Natural killer cell (primary cell): Measurements from ENCODE around the gene ASTN2. TPM values are rescaled to one million over a fixed set of nuclear protein-coding genes. Genes with fewer than 3 reads are reported as not detected.

Source experiments
- ATAC-seq, 3 donors: fragments of 150-1000 bp in 2 of 3; fragments of 200-7000 bp in 1 of 3; cut with Tn5 transposase; 1 replicate in 1 of 3; 2 replicates in 2 of 3; pipeline ENCODE4 v1.10.0; 2021; ENCODE audit warnings: mild to moderate bottlenecking in 2 of 3, moderate library complexity in 2 of 3
- DNase-seq, 2 donors: peaks; one replicate each; pipeline versions ENCODE4 v3.0.0 to v3.0.0-alpha.2; 2013 to 2021; ENCODE audit warnings: mixed read lengths in 1 of 2
- H3K27ac ChIP-seq: one replicate; pipeline ENCODE4 v1.5.1; 2013; ENCODE audit warnings: mild to moderate bottlenecking, low read length
- H3K27me3 ChIP-seq: one replicate; pipeline ENCODE4 v1.6.1; 2013; ENCODE audit warnings: low read length; ENCODE audit not compliant: control insufficient read depth, insufficient read depth
- H3K36me3 ChIP-seq: one replicate; pipeline ENCODE4 v1.6.1; 2013; ENCODE audit warnings: low read length; ENCODE audit not compliant: control insufficient read depth, insufficient read depth
- H3K4me1 ChIP-seq: one replicate; pipeline ENCODE4 v1.6.1; 2013; ENCODE audit warnings: low read length; ENCODE audit not compliant: control insufficient read depth, insufficient read depth
- H3K4me3 ChIP-seq: one replicate; pipeline ENCODE4 v1.5.1; 2013; ENCODE audit warnings: low read length
- H3K9me3 ChIP-seq: one replicate; pipeline ENCODE4 v1.6.1; 2013; ENCODE audit warnings: low read length; ENCODE audit not compliant: control insufficient read depth, insufficient read depth
- H3K27ac Mint-ChIP-seq, 2 donors: one replicate each; pipeline ENCODE4 v1.8.0; 2022; ENCODE audit warnings: mild to moderate bottlenecking in 2 of 2, mixed read lengths in 2 of 2, moderate library complexity in 1 of 2
- H3K27me3 Mint-ChIP-seq, 2 donors: one replicate each; pipeline ENCODE4 v1.8.0; 2022; ENCODE audit warnings: low read depth in 2 of 2, mixed read lengths in 2 of 2
- H3K36me3 Mint-ChIP-seq: one replicate; pipeline ENCODE4 v1.8.0; 2022; ENCODE audit warnings: mixed read lengths
- H3K4me1 Mint-ChIP-seq, 2 donors: one replicate each; pipeline ENCODE4 v1.8.0; 2022; ENCODE audit warnings: mixed read lengths in 2 of 2
- H3K4me3 Mint-ChIP-seq: one replicate; pipeline ENCODE4 v1.8.0; 2022; ENCODE audit warnings: mild to moderate bottlenecking, moderate library complexity, mixed read lengths
- H3K9me3 Mint-ChIP-seq, 2 donors: one replicate each; pipeline ENCODE4 v1.8.0; 2022; ENCODE audit warnings: mixed read lengths in 2 of 2
- CTCF ChIP-seq: fragments of 200-600 bp; IDR thresholded peaks from one replicate; pipeline ENCODE4 v1.8.0; 2022; ENCODE audit warnings: antibody characterized with exemption
- WGBS: methylation state at CpG from one replicate; pipeline ENCODE4 v1.1.7; 2013; ENCODE audit warnings: missing lambda C conversion rate; ENCODE audit not compliant: insufficient coverage; 5-methylcytosine and 5-hydroxymethylcytosine counted together
- intact Hi-C: fragments of 100-400 bp; cut with micrococcal nuclease; formaldehyde crosslinking; loops from one replicate; pipeline ENCODE4 v1.14.2; 2022
- total RNA-seq, 4 donors: library from RNA; stranded (reverse); fragments of 120-200 nt in 1 of 4; gene quantifications; one replicate each; pipeline versions ENCODE4 v1.2.3 to v1.2.4, GENCODE V29; 2013 to 2022

Gene ASTN2
- total RNA-seq, 3 donors from 2014 or later (not counting 1 experiment from before 2014, with no cell fraction given), result 3.0 to 3.5 (median 3.2) TPM

- DNase-seq (no peak), ATAC-seq (no peak)
- H3K9me3 ChIP-seq, result no peaks in the 10 kb centered on the region
- Mint-ChIP-seq H3K36me3 (no peaks in the 10 kb centered on the region), H3K4me1 (peaks cover 0 to 4% of the 10 kb centered on the region in 2 donors), H3K9me3 (peaks cover 0 to 2% of the 10 kb centered on the region in 2 donors), H3K27me3 (no peaks in the 10 kb centered on the region), H3K27ac (no peak overlapping the region), H3K4me3 (no peak overlapping the region)
- 85% methylated on average over 5 of the region's 7 CpGs for WGBS
- H3K27me3 ChIP-seq, result no peaks in the 10 kb centered on the region
- H3K27ac ChIP-seq, result no peak overlapping the region
- no peaks in the 10 kb centered on the region for H3K4me1 ChIP-seq
- H3K4me3 ChIP-seq, result no peak overlapping the region
- TF ChIP-seq CTCF, result no peak
- intact Hi-C loops, result no loop called here
- no peaks in the 10 kb centered on the region for H3K36me3 ChIP-seq
Observed at GRCh38 chr9:116546711-116547581, 867.9 kb downstream of the ASTN2 start.

- H3K4me3 ChIP-seq, result no peak overlapping the region
- H3K36me3 ChIP-seq, result no peaks in the 10 kb centered on the region
- H3K27ac ChIP-seq, result no peak overlapping the region
- H3K27me3 ChIP-seq, result no peaks in the 10 kb centered on the region
- no peak for DNase-seq
- whole genome bisulfite sequencing, result 94% methylated on average over 2 of the region's 2 CpGs
- H3K9me3 ChIP-seq, result no peaks in the 10 kb centered on the region
- Mint-ChIP-seq H3K27me3 (no peaks in the 10 kb centered on the region), H3K36me3 (no peaks in the 10 kb centered on the region), H3K9me3 (peaks cover 0 to 4% of the 10 kb centered on the region in 2 donors), H3K27ac (no peak overlapping the region), H3K4me3 (no peak overlapping the region), H3K4me1 (peaks cover 0 to 4% of the 10 kb centered on the region in 2 donors)
- no peak for TF ChIP-seq CTCF
- no peak for ATAC-seq
- H3K4me1 ChIP-seq, result no peaks in the 10 kb centered on the region
- intact Hi-C loops, result no loop called here
Observed at GRCh38 chr9:116544896-116545295, 870.0 kb downstream of the ASTN2 start.

GRCh38 chr9:116543731-116544400 is 871.0 kb downstream of the ASTN2 start:
- Histone ChIP-seq H3K27ac (no peak overlapping the region), H3K4me1 (no peaks in the 10 kb centered on the region), H3K27me3 (no peaks in the 10 kb centered on the region), H3K4me3 (no peak overlapping the region), H3K36me3 (no peaks in the 10 kb centered on the region), H3K9me3 (no peaks in the 10 kb centered on the region)
- H3K9me3 Mint-ChIP-seq, result peaks cover 3 to 4% of the 10 kb centered on the region in 2 donors
- intact Hi-C loops, result no loop called here
- H3K4me1 Mint-ChIP-seq, result peaks cover 0 to 2% of the 10 kb centered on the region in 2 donors
- DNase-seq (no peak), ATAC-seq (no peak)
- H3K4me3 Mint-ChIP-seq, result no peak overlapping the region
- no peak overlapping the region for H3K27ac Mint-ChIP-seq
- no peak for TF ChIP-seq CTCF
- H3K36me3 Mint-ChIP-seq, result no peaks in the 10 kb centered on the region
- H3K27me3 Mint-ChIP-seq, result no peaks in the 10 kb centered on the region
- WGBS, result 82% methylated on average over 8 of the region's 8 CpGs
